Loucy (cell line): ENCODE data around the gene MOGAT1.

Source experiments
- H2AFZ ChIP-seq: fragments of 200-600 bp; sonication (generic); 2 replicates; pipeline ENCODE4 v1.6.0; 2016; ENCODE audit warnings: antibody characterized with exemption, mild to moderate bottlenecking, low read length, moderate library complexity
- H3F3A ChIP-seq: fragments of 200-600 bp; 2 replicates; pipeline ENCODE4 v1.6.0; 2016; ENCODE audit warnings: antibody characterized with exemption, low read depth, mild to moderate bottlenecking
- H3K27me3 ChIP-seq: fragments of 200-600 bp; sonication (generic); 2 replicates; pipeline ENCODE4 v1.6.1; 2014; ENCODE audit warnings: low read length, mild to moderate bottlenecking; ENCODE audit not compliant: insufficient read depth, poor library complexity, severe bottlenecking
- H3K36me3 ChIP-seq: fragments of 200-600 bp; sonication (generic); 2 replicates; pipeline ENCODE4 v1.6.1; 2016; ENCODE audit warnings: low read length; ENCODE audit not compliant: insufficient read depth
- H3K4me1 ChIP-seq: fragments of 200-600 bp; sonication (generic); 2 replicates; pipeline ENCODE4 v1.5.1; 2014; ENCODE audit warnings: low read length, mild to moderate bottlenecking; ENCODE audit not compliant: insufficient read depth, poor library complexity, severe bottlenecking
- H3K4me2 ChIP-seq: fragments of 200-600 bp; sonication (generic); 2 replicates; pipeline ENCODE4 v1.6.0; 2014; ENCODE audit warnings: antibody characterized with exemption, low read length, low read depth, mild to moderate bottlenecking; ENCODE audit not compliant: poor library complexity, severe bottlenecking
- H3K4me3 ChIP-seq: fragments of 200-600 bp; sonication (generic); 2 replicates; pipeline ENCODE4 v1.5.1; 2014; ENCODE audit warnings: low read length, mild to moderate bottlenecking, mixed read lengths; ENCODE audit not compliant: poor library complexity, severe bottlenecking
- H3K79me2 ChIP-seq: fragments of 200-600 bp; sonication (generic); 2 replicates; pipeline ENCODE4 v1.6.1; 2014; ENCODE audit warnings: low read length; ENCODE audit not compliant: insufficient read depth
- H3K9ac ChIP-seq: fragments of 200-600 bp; sonication (generic); 2 replicates; pipeline ENCODE4 v1.6.0; 2014; ENCODE audit warnings: mild to moderate bottlenecking, low read depth, low read length, moderate library complexity; ENCODE audit not compliant: poor library complexity, severe bottlenecking
- H3K9me2 ChIP-seq: fragments of 200-600 bp; sonication (generic); replicated peaks from 2 replicates; pipeline ENCODE4 v1.6.1; 2016; ENCODE audit warnings: low read depth, low read length, mixed read lengths
- H3K9me3 ChIP-seq: fragments of 200-600 bp; sonication (generic); 2 replicates; pipeline ENCODE4 v1.6.1; 2014; ENCODE audit warnings: mild to moderate bottlenecking, antibody characterized with exemption, low read length, low read depth; ENCODE audit not compliant: insufficient read depth
- H4K20me1 ChIP-seq: fragments of 200-600 bp; sonication (generic); 2 replicates; pipeline ENCODE4 v1.6.0; 2014; ENCODE audit warnings: antibody characterized with exemption, low read length, mild to moderate bottlenecking; ENCODE audit not compliant: insufficient read depth, poor library complexity, severe bottlenecking
- EZH2phosphoT487 ChIP-seq: fragments of 200-600 bp; IDR thresholded peaks from 2 replicates; pipeline ENCODE4 v1.6.1; 2018; ENCODE audit warnings: antibody characterized with exemption, mild to moderate bottlenecking, moderate library complexity, borderline replicate concordance
- TF ChIP-seq, protein P1 (sequence below): fragments of 200-600 bp; sonication (generic); conservative IDR thresholded peaks from 2 replicates; pipeline ENCODE4 v1.5.1; 2014; ENCODE audit warnings: mild to moderate bottlenecking, antibody characterized with exemption, low read length

MOGAT1 gene

DNA sequence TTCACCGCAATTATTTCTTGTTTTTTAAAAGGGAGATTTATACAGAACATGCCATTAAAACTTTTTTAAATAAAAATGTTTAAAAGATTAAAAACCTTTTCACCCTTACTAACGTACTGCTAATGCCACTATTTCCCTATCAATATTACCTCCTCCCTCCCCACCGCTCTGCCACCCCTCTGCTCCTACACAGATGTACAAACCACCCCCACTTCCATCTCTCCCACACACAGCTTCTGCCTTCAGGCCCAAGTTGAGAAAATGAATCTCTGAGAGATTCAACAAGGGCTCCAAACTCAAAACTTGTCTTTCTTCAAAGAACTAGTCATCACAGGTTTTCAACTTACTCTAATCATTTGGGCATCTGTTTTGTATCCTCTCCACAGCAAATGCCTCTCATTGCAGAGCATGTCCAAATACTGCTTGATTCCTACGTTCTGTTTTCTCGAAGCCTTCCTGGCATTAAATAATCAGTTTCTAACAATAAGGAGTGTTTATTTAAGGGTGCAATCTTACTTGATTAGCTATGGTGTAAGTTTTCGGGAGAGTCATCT lies 47.6 kb upstream of the MOGAT1 start:
- H3K36me3 ChIP-seq: peaks cover 61% of the 10 kb centered on the region
- no peaks in the 10 kb centered on the region for H3K79me2 ChIP-seq
- no peaks in the 10 kb centered on the region for H3K4me1 ChIP-seq
- no peaks in the 10 kb centered on the region for H3K27me3 ChIP-seq
- H4K20me1 ChIP-seq: no peaks in the 10 kb centered on the region
- no peak overlapping the region for H3K4me2 ChIP-seq
- no peaks in the 10 kb centered on the region for H3K9me2 ChIP-seq
- no peak overlapping the region for H3K9ac ChIP-seq
- H3F3A ChIP-seq: no peaks in the 10 kb centered on the region
- TF ChIP-seq EZH2phosphoT487: no peak
- TF ChIP-seq, protein P1, sequence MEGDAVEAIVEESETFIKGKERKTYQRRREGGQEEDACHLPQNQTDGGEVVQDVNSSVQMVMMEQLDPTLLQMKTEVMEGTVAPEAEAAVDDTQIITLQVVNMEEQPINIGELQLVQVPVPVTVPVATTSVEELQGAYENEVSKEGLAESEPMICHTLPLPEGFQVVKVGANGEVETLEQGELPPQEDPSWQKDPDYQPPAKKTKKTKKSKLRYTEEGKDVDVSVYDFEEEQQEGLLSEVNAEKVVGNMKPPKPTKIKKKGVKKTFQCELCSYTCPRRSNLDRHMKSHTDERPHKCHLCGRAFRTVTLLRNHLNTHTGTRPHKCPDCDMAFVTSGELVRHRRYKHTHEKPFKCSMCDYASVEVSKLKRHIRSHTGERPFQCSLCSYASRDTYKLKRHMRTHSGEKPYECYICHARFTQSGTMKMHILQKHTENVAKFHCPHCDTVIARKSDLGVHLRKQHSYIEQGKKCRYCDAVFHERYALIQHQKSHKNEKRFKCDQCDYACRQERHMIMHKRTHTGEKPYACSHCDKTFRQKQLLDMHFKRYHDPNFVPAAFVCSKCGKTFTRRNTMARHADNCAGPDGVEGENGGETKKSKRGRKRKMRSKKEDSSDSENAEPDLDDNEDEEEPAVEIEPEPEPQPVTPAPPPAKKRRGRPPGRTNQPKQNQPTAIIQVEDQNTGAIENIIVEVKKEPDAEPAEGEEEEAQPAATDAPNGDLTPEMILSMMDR: no peak
- H3K4me3 ChIP-seq: no peak overlapping the region
- no peak overlapping the region for H2AFZ ChIP-seq
- no peaks in the 10 kb centered on the region for H3K9me3 ChIP-seq

DNA sequence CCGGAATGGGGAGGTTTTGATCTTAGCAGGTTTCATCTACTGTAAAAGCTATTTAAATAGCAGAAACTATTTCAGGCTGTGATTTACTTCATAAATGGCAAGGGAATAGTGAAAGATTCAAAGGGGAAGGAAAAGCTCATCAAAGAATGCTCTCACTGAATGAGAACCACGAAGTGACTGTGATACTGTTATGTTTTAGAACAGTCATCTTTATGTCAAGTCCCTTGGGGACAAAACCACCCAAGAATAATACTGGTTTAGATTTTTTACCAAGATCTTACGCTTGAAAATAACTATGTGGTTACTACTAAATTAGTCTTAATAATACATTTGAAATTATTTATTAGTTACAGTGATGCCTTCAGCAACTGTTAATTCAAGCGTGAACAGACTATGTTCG lies 43.7 kb upstream of the MOGAT1 start:
- H3F3A ChIP-seq: no peaks in the 10 kb centered on the region
- no peak overlapping the region for H3K4me2 ChIP-seq
- H3K4me3 ChIP-seq: no peak overlapping the region
- no peaks in the 10 kb centered on the region for H3K9me3 ChIP-seq
- no peaks in the 10 kb centered on the region for H3K79me2 ChIP-seq
- H2AFZ ChIP-seq: no peak overlapping the region
- no peaks in the 10 kb centered on the region for H3K27me3 ChIP-seq
- no peak overlapping the region for H3K9ac ChIP-seq
- H3K4me1 ChIP-seq: no peaks in the 10 kb centered on the region
- H3K9me2 ChIP-seq: no peaks in the 10 kb centered on the region
- no peaks in the 10 kb centered on the region for H4K20me1 ChIP-seq
- no peak for TF ChIP-seq EZH2phosphoT487
- TF ChIP-seq, protein P1: no peak
- H3K36me3 ChIP-seq: peaks cover 78% of the 10 kb centered on the region

DNA sequence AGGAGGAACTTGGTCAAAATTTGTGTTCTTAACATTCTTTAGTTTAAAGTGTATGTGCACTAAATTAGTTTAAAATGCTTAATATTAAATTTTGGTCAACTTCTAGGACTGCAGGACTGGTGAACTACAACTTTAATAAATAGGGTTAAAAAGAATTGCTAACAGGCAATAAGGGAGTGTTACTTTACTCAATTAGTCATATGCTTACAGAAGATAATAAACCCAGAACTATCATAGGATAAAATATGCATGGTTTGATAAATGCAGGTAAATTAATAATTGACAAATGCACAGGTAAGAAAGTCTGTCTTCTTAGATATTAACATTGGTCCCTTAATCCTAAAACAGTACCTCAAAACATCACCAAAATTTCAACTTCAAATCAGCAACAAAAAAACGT lies 36.2 kb upstream of the MOGAT1 start:
- no peak for TF ChIP-seq EZH2phosphoT487
- no peak overlapping the region for H3K9ac ChIP-seq
- no peaks in the 10 kb centered on the region for H3F3A ChIP-seq
- no peak overlapping the region for H3K4me3 ChIP-seq
- H3K36me3 ChIP-seq: peaks cover 69% of the 10 kb centered on the region; the same call in 1 of the 2 replicates
- H3K9me3 ChIP-seq: no peaks in the 10 kb centered on the region
- peaks cover 4% of the 10 kb centered on the region for H3K4me1 ChIP-seq
- no peaks in the 10 kb centered on the region for H3K9me2 ChIP-seq
- no peaks in the 10 kb centered on the region for H3K27me3 ChIP-seq
- no peak overlapping the region for H3K4me2 ChIP-seq
- no peaks in the 10 kb centered on the region for H3K79me2 ChIP-seq
- no peaks in the 10 kb centered on the region for H4K20me1 ChIP-seq
- H2AFZ ChIP-seq: no peak overlapping the region

DNA sequence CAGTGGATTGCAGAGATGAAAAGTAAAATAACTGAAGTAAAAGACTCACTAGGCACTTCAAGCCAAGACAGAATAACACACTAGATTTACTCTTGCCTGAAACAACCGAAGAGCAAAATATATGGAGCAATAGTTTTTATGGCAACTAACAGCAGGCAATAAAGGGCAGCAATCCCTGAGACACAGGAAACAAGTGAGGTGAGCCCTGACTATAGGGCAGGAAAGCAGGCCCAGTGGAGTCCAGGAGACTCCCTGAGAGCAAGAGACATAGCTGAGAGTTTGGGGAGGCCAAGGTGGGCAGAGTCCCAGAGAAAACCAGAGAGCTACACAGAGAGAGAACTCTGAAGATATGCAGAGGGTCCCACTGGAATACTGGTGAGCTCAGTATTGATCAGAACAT lies 34.4 kb upstream of the MOGAT1 start:
- Histone ChIP-seq H3K4me3 (no peak overlapping the region), H3K36me3 (peaks cover 61% of the 10 kb centered on the region; the same call in 1 of the 2 replicates), H3K4me1 (peaks cover 4% of the 10 kb centered on the region), H3K27me3 (no peaks in the 10 kb centered on the region), H3F3A (no peaks in the 10 kb centered on the region), H3K9me2 (no peaks in the 10 kb centered on the region), H3K79me2 (no peaks in the 10 kb centered on the region), H3K4me2 (no peak overlapping the region), H4K20me1 (no peaks in the 10 kb centered on the region), H3K9me3 (no peaks in the 10 kb centered on the region), H2AFZ (no peak overlapping the region), H3K9ac (no peak overlapping the region)
- TF ChIP-seq, protein P1: no peak
- no peak for TF ChIP-seq EZH2phosphoT487
